Right renal pelvis (tissue), 4 donors: Measurements from ENCODE around the gene CCND1. TPM values are rescaled to one million over a fixed set of nuclear protein-coding genes. Genes with fewer than 3 reads are reported as not detected.
A peak's percentile ranks its signal among the peaks of the same experiment; 100 is the strongest.
"Not testable (repeated sequence)": the region's sequence is repeated elsewhere in the genome, so short reads cannot be mapped to it uniquely, and the experiment has no call there.

Experiments used
- DNase-seq, 4 donors: peaks; one replicate each; pipeline ENCODE4 v3.0.0-alpha.2; 2013; ENCODE audit warnings: low read depth in 4 of 4, low spot score in 3 of 4, missing footprints in 1 of 4
- polyA plus RNA-seq, 4 donors: library from polyadenylated mRNA; unstranded; fragments of 120-200 nt; gene quantifications; one replicate each; pipeline ENCODE4 v1.2.1, GENCODE V29; 2013; ENCODE audit not compliant: insufficient read length in 4 of 4

CCND1 gene
- polyA plus RNA-seq, 4 donors = 133 to 171 (median 157) TPM

- no peak for DNase-seq
Observed at GRCh38 chr11:69617220-69617619, 23.7 kb upstream of the CCND1 start.

GRCh38 chr11:69617682-69618081, 23.3 kb upstream of the CCND1 start:
- DNase-seq = no peak

GRCh38 chr11:69618237-69618636, 22.7 kb upstream of the CCND1 start:
- DNase-seq = no peak

- DNase-seq = no peak
Observed at GRCh38 chr11:69620683-69621290, 20.2 kb upstream of the CCND1 start.

GRCh38 chr11:69622097-69622681, 18.8 kb upstream of the CCND1 start:
- not testable (repeated sequence) for DNase-seq

- DNase-seq = no peak
Observed at GRCh38 chr11:69624293-69624692, 16.7 kb upstream of the CCND1 start.

- DNase-seq = no peak
Observed at GRCh38 chr11:69625476-69625875, 15.5 kb upstream of the CCND1 start.

- no peak for DNase-seq
Observed at GRCh38 chr11:69627551-69627950, 13.4 kb upstream of the CCND1 start.

- no peak for DNase-seq
Observed at GRCh38 chr11:69630017-69630416, 10.9 kb upstream of the CCND1 start.

- no peak for DNase-seq
Observed at GRCh38 chr11:69630424-69630823, 10.5 kb upstream of the CCND1 start.

- no peak for DNase-seq
Observed at GRCh38 chr11:69632900-69633299, 8.1 kb upstream of the CCND1 start.

- no peak for DNase-seq
Observed at GRCh38 chr11:69634069-69634468, 6.9 kb upstream of the CCND1 start.

- DNase-seq = no peak
Observed at GRCh38 chr11:69634590-69634989, 6.4 kb upstream of the CCND1 start.

- no peak for DNase-seq
Observed at GRCh38 chr11:69635195-69635594, 5.8 kb upstream of the CCND1 start.

GRCh38 chr11:69635804-69636511, 5.0 kb upstream of the CCND1 start:
- DNase-seq = no peak

GRCh38 chr11:69636512-69637197, 4.3 kb upstream of the CCND1 start:
- DNase-seq = peak in 2 of 4 donors; percentile 81 to 83

- no peak for DNase-seq
Observed at GRCh38 chr11:69637198-69637940, 3.6 kb upstream of the CCND1 start.

GRCh38 chr11:69637941-69638871, 2.8 kb upstream of the CCND1 start:
- DNase-seq = no peak

GRCh38 chr11:69638941-69639681, 1.8 kb upstream of the CCND1 start:
- peak; percentile 90 to 93 (median 92) for DNase-seq
